ENCODE results near the gene CEMIP. TPM values are rescaled to one million over a fixed set of nuclear protein-coding genes. Genes with fewer than 3 reads are reported as not detected.

The CEMIP gene
- total and polyA plus RNA-seq, 4 donors, result 11.6 to 257 (median 62.6) TPM

- 87% methylated on average over 16 of the region's 16 CpGs for WGBS (ENCODE audit: insufficient coverage)
Measured at GRCh38 chr15:80942746-80943565, 163.8 kb downstream of the CEMIP start.

GRCh38 chr15:80944818-80945217 is 165.6 kb downstream of the CEMIP start:
- Histone ChIP-seq H3K4me1 (ENCODE audit: control insufficient read depth, insufficient read depth, low read length) (no peaks in the 10 kb centered on the region), H3K4me3 (ENCODE audit: low read depth, low read length) (no peak overlapping the region), H3K27me3 (ENCODE audit: control insufficient read depth, insufficient read depth, low read length) (no peaks in the 10 kb centered on the region), H3K9me3 (ENCODE audit: control insufficient read depth, insufficient read depth, low read length) (no peaks in the 10 kb centered on the region), H3K27ac (ENCODE audit: low read depth, low read length) (no peak overlapping the region), H3K36me3 (ENCODE audit: control insufficient read depth, insufficient read depth, low read length) (peaks cover 52% of the 10 kb centered on the region)
- DNase-seq (ENCODE audit: low read depth in 4 of 6, low spot score in 6 of 6), result no peak
- WGBS (ENCODE audit: insufficient coverage), result 94% methylated on average over 2 of the region's 3 CpGs

More at GRCh38 chr15:80942746-80943565, 163.8 kb downstream of the CEMIP start:
- no peak overlapping the region for H3K27ac ChIP-seq (ENCODE audit: low read depth, low read length)
- H3K4me3 ChIP-seq (ENCODE audit: low read depth, low read length), result no peak overlapping the region
- no peaks in the 10 kb centered on the region for H3K27me3 ChIP-seq (ENCODE audit: control insufficient read depth, insufficient read depth, low read length)
- peaks cover 34% of the 10 kb centered on the region for H3K36me3 ChIP-seq (ENCODE audit: control insufficient read depth, insufficient read depth, low read length)
- no peaks in the 10 kb centered on the region for H3K4me1 ChIP-seq (ENCODE audit: control insufficient read depth, insufficient read depth, low read length)
- no peak for DNase-seq (ENCODE audit: low read depth in 4 of 6, low spot score in 6 of 6)
- H3K9me3 ChIP-seq (ENCODE audit: control insufficient read depth, insufficient read depth, low read length), result no peaks in the 10 kb centered on the region

GRCh38 chr15:80945605-80946004 is 166.4 kb downstream of the CEMIP start:
- Histone ChIP-seq H3K27me3 (ENCODE audit: control insufficient read depth, insufficient read depth, low read length) (no peaks in the 10 kb centered on the region), H3K4me1 (ENCODE audit: control insufficient read depth, insufficient read depth, low read length) (no peaks in the 10 kb centered on the region), H3K27ac (ENCODE audit: low read depth, low read length) (no peak overlapping the region), H3K9me3 (ENCODE audit: control insufficient read depth, insufficient read depth, low read length) (no peaks in the 10 kb centered on the region), H3K4me3 (ENCODE audit: low read depth, low read length) (no peak overlapping the region), H3K36me3 (ENCODE audit: control insufficient read depth, insufficient read depth, low read length) (peaks cover 59% of the 10 kb centered on the region)
- 96% methylated on average over 3 of the region's 5 CpGs for WGBS (ENCODE audit: insufficient coverage)
- no peak for DNase-seq (ENCODE audit: low read depth in 4 of 6, low spot score in 6 of 6)

- no peaks in the 10 kb centered on the region for H3K27me3 ChIP-seq (ENCODE audit: control insufficient read depth, insufficient read depth, low read length)
- H3K4me1 ChIP-seq (ENCODE audit: control insufficient read depth, insufficient read depth, low read length), result no peaks in the 10 kb centered on the region
- H3K27ac ChIP-seq (ENCODE audit: low read depth, low read length), result no peak overlapping the region
- H3K36me3 ChIP-seq (ENCODE audit: control insufficient read depth, insufficient read depth, low read length), result peaks cover 59% of the 10 kb centered on the region
- WGBS (ENCODE audit: insufficient coverage), result 98% methylated on average over 8 of the region's 8 CpGs
- H3K9me3 ChIP-seq (ENCODE audit: control insufficient read depth, insufficient read depth, low read length), result no peaks in the 10 kb centered on the region
- H3K4me3 ChIP-seq (ENCODE audit: low read depth, low read length), result no peak overlapping the region
- no peak for DNase-seq (ENCODE audit: low read depth in 4 of 6, low spot score in 6 of 6)
Measured at GRCh38 chr15:80946576-80946975, 167.4 kb downstream of the CEMIP start.

- DNase-seq (ENCODE audit: low read depth in 4 of 6, low spot score in 6 of 6), result no peak
- Histone ChIP-seq H3K4me1 (ENCODE audit: control insufficient read depth, insufficient read depth, low read length) (peaks cover under 1% of the 10 kb centered on the region), H3K27ac (ENCODE audit: low read depth, low read length) (no peak overlapping the region), H3K9me3 (ENCODE audit: control insufficient read depth, insufficient read depth, low read length) (no peaks in the 10 kb centered on the region), H3K27me3 (ENCODE audit: control insufficient read depth, insufficient read depth, low read length) (no peaks in the 10 kb centered on the region), H3K36me3 (ENCODE audit: control insufficient read depth, insufficient read depth, low read length) (peaks cover 51% of the 10 kb centered on the region), H3K4me3 (ENCODE audit: low read depth, low read length) (no peak overlapping the region)
- 88% methylated on average over 13 of the region's 13 CpGs for WGBS (ENCODE audit: insufficient coverage)
Measured at GRCh38 chr15:80948651-80949292, 169.6 kb downstream of the CEMIP start.

- Histone ChIP-seq H3K4me3 (ENCODE audit: low read depth, low read length) (no peak overlapping the region), H3K27me3 (ENCODE audit: control insufficient read depth, insufficient read depth, low read length) (no peaks in the 10 kb centered on the region), H3K36me3 (ENCODE audit: control insufficient read depth, insufficient read depth, low read length) (peaks cover 47% of the 10 kb centered on the region), H3K9me3 (ENCODE audit: control insufficient read depth, insufficient read depth, low read length) (no peaks in the 10 kb centered on the region), H3K27ac (ENCODE audit: low read depth, low read length) (no peak overlapping the region), H3K4me1 (ENCODE audit: control insufficient read depth, insufficient read depth, low read length) (peaks cover 7% of the 10 kb centered on the region)
- DNase-seq (ENCODE audit: low read depth in 4 of 6, low spot score in 6 of 6), result no peak
- WGBS (ENCODE audit: insufficient coverage), result 90% methylated on average over 4 of the region's 4 CpGs
Measured at GRCh38 chr15:80949756-80950155, 170.6 kb downstream of the CEMIP start.

- H3K9me3 ChIP-seq (ENCODE audit: control insufficient read depth, insufficient read depth, low read length), result no peaks in the 10 kb centered on the region
Measured at GRCh38 chr15:80950291-80951078, 171.3 kb downstream of the CEMIP start.

GRCh38 chr15:80951941-80952340 is 172.8 kb downstream of the CEMIP start:
- Histone ChIP-seq H3K36me3 (ENCODE audit: control insufficient read depth, insufficient read depth, low read length) (peaks cover 31% of the 10 kb centered on the region), H3K9me3 (ENCODE audit: control insufficient read depth, insufficient read depth, low read length) (no peaks in the 10 kb centered on the region), H3K4me3 (ENCODE audit: low read depth, low read length) (no peak overlapping the region), H3K27me3 (ENCODE audit: control insufficient read depth, insufficient read depth, low read length) (no peaks in the 10 kb centered on the region), H3K27ac (ENCODE audit: low read depth, low read length) (no peak overlapping the region), H3K4me1 (ENCODE audit: control insufficient read depth, insufficient read depth, low read length) (peaks cover 7% of the 10 kb centered on the region)
- DNase-seq (ENCODE audit: low read depth in 4 of 6, low spot score in 6 of 6), result no peak
- 73% methylated on average over 3 of the region's 5 CpGs for WGBS (ENCODE audit: insufficient coverage)

More at GRCh38 chr15:80950291-80951078, 171.3 kb downstream of the CEMIP start:
- DNase-seq (ENCODE audit: low read depth in 4 of 6, low spot score in 6 of 6), result no peak
- Histone ChIP-seq H3K4me3 (ENCODE audit: low read depth, low read length) (no peak overlapping the region), H3K27me3 (ENCODE audit: control insufficient read depth, insufficient read depth, low read length) (no peaks in the 10 kb centered on the region), H3K27ac (ENCODE audit: low read depth, low read length) (no peak overlapping the region), H3K36me3 (ENCODE audit: control insufficient read depth, insufficient read depth, low read length) (peaks cover 39% of the 10 kb centered on the region), H3K4me1 (ENCODE audit: control insufficient read depth, insufficient read depth, low read length) (peaks cover 7% of the 10 kb centered on the region)
- 90% methylated on average over 6 of the region's 8 CpGs for WGBS (ENCODE audit: insufficient coverage)

- 94% methylated on average over 11 of the region's 12 CpGs for WGBS (ENCODE audit: insufficient coverage)
- no peak overlapping the region for H3K4me3 ChIP-seq (ENCODE audit: low read depth, low read length)
Measured at GRCh38 chr15:80953001-80953952, 174.1 kb downstream of the CEMIP start.

More at GRCh38 chr15:80953001-80953952, 174.1 kb downstream of the CEMIP start:
- Histone ChIP-seq H3K27me3 (ENCODE audit: control insufficient read depth, insufficient read depth, low read length) (no peaks in the 10 kb centered on the region), H3K4me1 (ENCODE audit: control insufficient read depth, insufficient read depth, low read length) (peaks cover 7% of the 10 kb centered on the region), H3K9me3 (ENCODE audit: control insufficient read depth, insufficient read depth, low read length) (no peaks in the 10 kb centered on the region), H3K27ac (ENCODE audit: low read depth, low read length) (no peak overlapping the region), H3K36me3 (ENCODE audit: control insufficient read depth, insufficient read depth, low read length) (peaks cover 29% of the 10 kb centered on the region)
- no peak for DNase-seq (ENCODE audit: low read depth in 4 of 6, low spot score in 6 of 6)

All from spinal cord (tissue), 10 donors.